HepG2 (cell line): ENCODE measurements around the gene SURF2. TPM values are rescaled to one million over a fixed set of nuclear protein-coding genes. Genes with fewer than 3 reads are reported as not detected.

ENCODE experiments used
- CEBPB ChIP-seq: IDR thresholded peaks from 2 replicates; pipeline ENCODE4 v1.6.1; 2011; ENCODE audit warnings: low read depth, low read length, improper control_type of control experiment, borderline replicate concordance
- CREB3 ChIP-seq: sonication (generic); formaldehyde crosslinking; IDR thresholded peaks from 2 replicates; pipeline ENCODE4 v1.5.0; 2020; ENCODE audit warnings: missing genetic modification reagents
- GABPB1 ChIP-seq: IDR thresholded peaks from 2 replicates; pipeline ENCODE4 v1.6.1; 2016; ENCODE audit warnings: mild to moderate bottlenecking, missing genetic modification reagents, moderate library complexity, missing compliant biosample characterization
- HDAC6 ChIP-seq: fragments of 200-600 bp; sonication (generic); IDR thresholded peaks from 2 replicates; pipeline ENCODE4 v1.7.0; 2017; ENCODE audit warnings: mild to moderate bottlenecking, antibody characterized with exemption, low read length, low read depth
- HOXA9 ChIP-seq: sonication (generic); formaldehyde crosslinking; IDR thresholded peaks from 2 replicates; pipeline ENCODE4 v1.8.1; 2022; ENCODE audit warnings: missing genetic modification reagents, mild to moderate bottlenecking, moderate library complexity, borderline replicate concordance
- NR3C1 ChIP-seq: sonication (generic); formaldehyde crosslinking; IDR thresholded peaks from 2 replicates; pipeline ENCODE4 v1.4.0; 2020; ENCODE audit warnings: missing genetic modification reagents
- ZBTB1 ChIP-seq: sonication (generic); formaldehyde crosslinking; IDR thresholded peaks from 2 replicates; pipeline ENCODE4 v1.4.0; 2020; ENCODE audit warnings: missing genetic modification reagents, borderline replicate concordance
- ZBTB33 ChIP-seq: sonication (generic); formaldehyde crosslinking; IDR thresholded peaks from 2 replicates; pipeline ENCODE4 v1.4.0; 2020; ENCODE audit warnings: missing genetic modification reagents
- ZBTB4 ChIP-seq: sonication (generic); formaldehyde crosslinking; IDR thresholded peaks from 2 replicates; pipeline ENCODE4 v1.4.0; 2020; ENCODE audit warnings: missing genetic modification reagents, mild to moderate bottlenecking, borderline replicate concordance
- ZFP41 ChIP-seq: sonication (generic); formaldehyde crosslinking; IDR thresholded peaks from 2 replicates; pipeline ENCODE4 v1.4.0; 2020; ENCODE audit warnings: mild to moderate bottlenecking, missing genetic modification reagents, borderline replicate concordance
- ZNF350 ChIP-seq: sonication (generic); formaldehyde crosslinking; IDR thresholded peaks from 2 replicates; pipeline ENCODE4 v1.4.0; 2020; ENCODE audit warnings: mild to moderate bottlenecking, low read depth, missing genetic modification reagents, borderline replicate concordance
- ZNF503 ChIP-seq: sonication (generic); formaldehyde crosslinking; IDR thresholded peaks from 2 replicates; pipeline ENCODE4 v1.4.0; 2020; ENCODE audit warnings: missing genetic modification reagents
- ZNF619 ChIP-seq: sonication (generic); formaldehyde crosslinking; IDR thresholded peaks from 2 replicates; pipeline ENCODE4 v1.4.0; 2020; ENCODE audit warnings: mild to moderate bottlenecking, missing genetic modification reagents
- polyA plus RNA-seq, 8 experiments: library from polyadenylated mRNA; depleted of rRNA in 3 of 8; stranded (reverse) in 7 of 8; unstranded in 1 of 8; fragments of >200 nt; fragmentation: Illumina TruSeq in 4 of 8; extraction: Trizol in 4 of 8; gene quantifications; 2 replicates each; pipeline versions ENCODE4 v1.2.1 to v1.2.3, GENCODE V29; 2011 to 2016; ENCODE audit warnings: low read depth in 4 of 8, missing spikeins in 1 of 8, mixed read lengths in 1 of 8; ENCODE audit not compliant: insufficient read depth in 1 of 8
- total RNA-seq, 5 experiments: library from RNA; depleted of rRNA; stranded (reverse); fragments of >200 nt; fragmentation: Illumina TruSeq; extraction: Trizol; gene quantifications; 2 replicates each; pipeline ENCODE4 v1.2.3, GENCODE V29; 2016; ENCODE audit warnings: low read depth in 1 of 5
- TF ChIP-seq, protein P1 (sequence below): sonication (generic); formaldehyde crosslinking; IDR thresholded peaks from 2 replicates; pipeline ENCODE4 v1.5.0; 2020; ENCODE audit warnings: mild to moderate bottlenecking, low read depth, missing genetic modification reagents, borderline replicate concordance
- TF ChIP-seq, protein P2 (sequence below): sonication (generic); formaldehyde crosslinking; IDR thresholded peaks from 2 replicates; pipeline ENCODE4 v1.4.0; 2020; ENCODE audit warnings: missing genetic modification reagents

SURF2 gene
- total and polyA plus RNA-seq, 2 of the 13 experiments (the other 11 are each of a cell fraction or from before 2014, with no cell fraction given), result 6.3 to 13.6 TPM

DNA sequence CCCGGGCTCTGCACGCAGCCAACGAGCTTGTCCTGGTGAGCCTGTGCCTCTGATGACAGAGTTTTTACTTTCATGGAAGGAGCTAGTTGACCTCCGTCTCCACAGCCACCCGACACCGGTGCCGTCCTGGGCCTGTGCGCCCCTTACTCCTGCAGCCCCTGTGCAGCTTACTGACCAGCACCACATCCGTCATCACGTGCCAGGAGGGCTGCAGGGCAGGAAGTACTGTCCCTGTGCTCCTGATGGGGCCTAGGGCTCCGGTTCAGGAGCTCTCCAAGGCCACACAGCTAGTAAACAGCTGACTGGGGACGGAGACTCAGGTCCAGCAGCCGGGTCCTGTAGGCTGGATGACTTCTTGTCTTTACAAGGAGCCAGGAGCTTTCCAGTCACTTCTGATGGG lies 30.0 kb downstream of the SURF2 start (continued):
- TF ChIP-seq ZBTB4 (CRISPR knock-in tag) (peak; percentile 79; the same call in 1 of the 2 replicates), NR3C1 (no peak), CEBPB (no peak), GABPB1 (CRISPR knock-in tag) (peak; percentile 72), HOXA9 (no peak), HDAC6 (no peak), ZFP41 (CRISPR knock-in tag) (no peak), ZNF350 (CRISPR knock-in tag) (no peak), ZNF503 (no peak), ZNF619 (CRISPR knock-in tag) (no peak), ZBTB1 (no peak), ZBTB33 (CRISPR knock-in tag) (no peak), CREB3 (CRISPR knock-in tag) (no peak)
- TF ChIP-seq, protein P1, sequence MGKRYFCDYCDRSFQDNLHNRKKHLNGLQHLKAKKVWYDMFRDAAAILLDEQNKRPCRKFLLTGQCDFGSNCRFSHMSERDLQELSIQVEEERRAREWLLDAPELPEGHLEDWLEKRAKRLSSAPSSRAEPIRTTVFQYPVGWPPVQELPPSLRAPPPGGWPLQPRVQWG (CRISPR knock-in tag), result no peak
- TF ChIP-seq, protein P2, sequence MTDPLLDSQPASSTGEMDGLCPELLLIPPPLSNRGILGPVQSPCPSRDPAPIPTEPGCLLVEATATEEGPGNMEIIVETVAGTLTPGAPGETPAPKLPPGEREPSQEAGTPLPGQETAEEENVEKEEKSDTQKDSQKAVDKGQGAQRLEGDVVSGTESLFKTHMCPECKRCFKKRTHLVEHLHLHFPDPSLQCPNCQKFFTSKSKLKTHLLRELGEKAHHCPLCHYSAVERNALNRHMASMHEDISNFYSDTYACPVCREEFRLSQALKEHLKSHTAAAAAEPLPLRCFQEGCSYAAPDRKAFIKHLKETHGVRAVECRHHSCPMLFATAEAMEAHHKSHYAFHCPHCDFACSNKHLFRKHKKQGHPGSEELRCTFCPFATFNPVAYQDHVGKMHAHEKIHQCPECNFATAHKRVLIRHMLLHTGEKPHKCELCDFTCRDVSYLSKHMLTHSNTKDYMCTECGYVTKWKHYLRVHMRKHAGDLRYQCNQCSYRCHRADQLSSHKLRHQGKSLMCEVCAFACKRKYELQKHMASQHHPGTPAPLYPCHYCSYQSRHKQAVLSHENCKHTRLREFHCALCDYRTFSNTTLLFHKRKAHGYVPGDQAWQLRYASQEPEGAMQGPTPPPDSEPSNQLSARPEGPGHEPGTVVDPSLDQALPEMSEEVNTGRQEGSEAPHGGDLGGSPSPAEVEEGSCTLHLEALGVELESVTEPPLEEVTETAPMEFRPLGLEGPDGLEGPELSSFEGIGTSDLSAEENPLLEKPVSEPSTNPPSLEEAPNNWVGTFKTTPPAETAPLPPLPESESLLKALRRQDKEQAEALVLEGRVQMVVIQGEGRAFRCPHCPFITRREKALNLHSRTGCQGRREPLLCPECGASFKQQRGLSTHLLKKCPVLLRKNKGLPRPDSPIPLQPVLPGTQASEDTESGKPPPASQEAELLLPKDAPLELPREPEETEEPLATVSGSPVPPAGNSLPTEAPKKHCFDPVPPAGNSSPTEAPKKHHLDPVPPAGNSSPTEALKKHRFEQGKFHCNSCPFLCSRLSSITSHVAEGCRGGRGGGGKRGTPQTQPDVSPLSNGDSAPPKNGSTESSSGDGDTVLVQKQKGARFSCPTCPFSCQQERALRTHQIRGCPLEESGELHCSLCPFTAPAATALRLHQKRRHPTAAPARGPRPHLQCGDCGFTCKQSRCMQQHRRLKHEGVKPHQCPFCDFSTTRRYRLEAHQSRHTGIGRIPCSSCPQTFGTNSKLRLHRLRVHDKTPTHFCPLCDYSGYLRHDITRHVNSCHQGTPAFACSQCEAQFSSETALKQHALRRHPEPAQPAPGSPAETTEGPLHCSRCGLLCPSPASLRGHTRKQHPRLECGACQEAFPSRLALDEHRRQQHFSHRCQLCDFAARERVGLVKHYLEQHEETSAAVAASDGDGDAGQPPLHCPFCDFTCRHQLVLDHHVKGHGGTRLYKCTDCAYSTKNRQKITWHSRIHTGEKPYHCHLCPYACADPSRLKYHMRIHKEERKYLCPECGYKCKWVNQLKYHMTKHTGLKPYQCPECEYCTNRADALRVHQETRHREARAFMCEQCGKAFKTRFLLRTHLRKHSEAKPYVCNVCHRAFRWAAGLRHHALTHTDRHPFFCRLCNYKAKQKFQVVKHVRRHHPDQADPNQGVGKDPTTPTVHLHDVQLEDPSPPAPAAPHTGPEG (CRISPR knock-in tag), result no peak
